RWPE1 (cell line): ENCODE measurements around the gene BCL6B.

Source experiments
- CTCF ChIA-PET: fragments of 350-600 bp; sonication (Branson Sonifier 250); formaldehyde crosslinking; extraction: SDS; loops from one replicate; lab custom pipeline; 2021; lab: Yijun Ruan, JAX
- POLR2A ChIA-PET: fragments of 400-600 bp; formaldehyde crosslinking; extraction: SDS; loops from one replicate; lab custom pipeline; 2020; ENCODE audit warnings: antibody characterized with exemption; ENCODE audit not compliant: low non-redundant PET; lab: Yijun Ruan, JAX
- DNase-seq: peaks from one replicate; pipeline ENCODE4 v3.0.0; 2012; ENCODE audit warnings: low spot score
- H3K27ac ChIP-seq: fragments of 450-650 bp; 2 replicates; pipeline ENCODE4 v1.5.1; 2017
- TF ChIP-seq, protein P1 (sequence below): fragments of 450-650 bp; conservative IDR thresholded peaks from 2 replicates; pipeline ENCODE4 v1.5.1; 2017; ENCODE audit warnings: low read depth, mild to moderate bottlenecking

BCL6B gene

GRCh38 chr17:6994118-6994598 lies 28.7 kb upstream of the BCL6B start:
- TF ChIP-seq, protein P1, sequence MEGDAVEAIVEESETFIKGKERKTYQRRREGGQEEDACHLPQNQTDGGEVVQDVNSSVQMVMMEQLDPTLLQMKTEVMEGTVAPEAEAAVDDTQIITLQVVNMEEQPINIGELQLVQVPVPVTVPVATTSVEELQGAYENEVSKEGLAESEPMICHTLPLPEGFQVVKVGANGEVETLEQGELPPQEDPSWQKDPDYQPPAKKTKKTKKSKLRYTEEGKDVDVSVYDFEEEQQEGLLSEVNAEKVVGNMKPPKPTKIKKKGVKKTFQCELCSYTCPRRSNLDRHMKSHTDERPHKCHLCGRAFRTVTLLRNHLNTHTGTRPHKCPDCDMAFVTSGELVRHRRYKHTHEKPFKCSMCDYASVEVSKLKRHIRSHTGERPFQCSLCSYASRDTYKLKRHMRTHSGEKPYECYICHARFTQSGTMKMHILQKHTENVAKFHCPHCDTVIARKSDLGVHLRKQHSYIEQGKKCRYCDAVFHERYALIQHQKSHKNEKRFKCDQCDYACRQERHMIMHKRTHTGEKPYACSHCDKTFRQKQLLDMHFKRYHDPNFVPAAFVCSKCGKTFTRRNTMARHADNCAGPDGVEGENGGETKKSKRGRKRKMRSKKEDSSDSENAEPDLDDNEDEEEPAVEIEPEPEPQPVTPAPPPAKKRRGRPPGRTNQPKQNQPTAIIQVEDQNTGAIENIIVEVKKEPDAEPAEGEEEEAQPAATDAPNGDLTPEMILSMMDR: no peak
- H3K27ac ChIP-seq: no peak overlapping the region
- DNase-seq: no peak
- ChIA-PET POLR2A (no interaction called here), CTCF (interaction anchor here (0.5 to 1.7 kb wide), 2 partner anchors 10 to 1287 kb away, joined by 3 to 5 read pairs; no protein-coding TSS in a partner anchor)

- no peak overlapping the region for H3K27ac ChIP-seq
- TF ChIP-seq, protein P1: no peak
- DNase-seq: no peak
- ChIA-PET POLR2A (no interaction called here), CTCF (interaction anchor here (1.0 to 2.0 kb wide), 3 partner anchors 10 to 84 kb away, joined by 4 to 8 read pairs (median 5); no protein-coding TSS in a partner anchor)
These were observed 28.1 kb upstream of the BCL6B start for GRCh38 chr17:6994666-6995256.

DNA sequence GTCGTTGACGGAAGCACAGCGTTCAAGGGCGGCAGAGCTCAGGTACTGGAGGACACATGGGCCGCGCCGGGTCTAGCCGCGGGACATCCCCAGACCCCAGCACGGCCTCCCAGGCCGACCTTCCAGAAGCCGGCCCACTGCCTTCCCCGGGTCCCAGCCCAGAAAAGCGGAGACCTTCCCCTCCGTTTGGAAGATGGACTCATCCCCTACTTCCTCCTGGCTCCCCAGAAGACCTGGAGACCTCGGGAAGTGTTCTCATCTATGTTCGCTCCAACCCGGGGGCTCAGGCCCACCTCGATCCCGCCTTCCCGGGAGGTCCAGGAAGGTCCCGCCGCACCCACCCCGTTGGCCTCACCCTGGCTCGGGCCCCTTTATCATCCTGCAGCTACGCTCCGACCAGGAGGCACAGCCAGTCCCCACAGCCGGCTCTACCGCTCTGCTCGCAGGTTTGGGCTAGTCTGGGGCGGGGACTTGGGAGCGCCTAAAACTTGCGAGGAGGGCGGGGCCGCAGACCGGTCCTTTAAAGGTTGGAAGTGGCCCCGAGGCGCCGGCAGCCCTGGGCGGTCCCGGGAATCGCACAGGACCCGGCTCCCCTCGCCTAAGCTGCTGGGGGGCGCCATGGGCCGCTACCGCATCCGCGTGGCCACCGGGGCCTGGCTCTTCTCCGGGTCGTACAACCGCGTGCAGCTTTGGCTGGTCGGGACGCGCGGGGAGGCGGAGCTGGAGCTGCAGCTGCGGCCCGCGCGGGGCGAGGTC lies 27.2 kb upstream of the BCL6B start, which contains the start of gene ALOX12:
Gene ALOX12, plus strand, starts transcription at position 550 of the 756 bp plus-strand sequence. Its CDS starts 69 bp downstream, at position 619.
- DNase-seq: peak; percentile 70
- peak within 1 kb of the TSS; percentile 41 for H3K27ac ChIP-seq
- CTCF ChIA-PET: interaction anchor here (1.0 to 2.0 kb wide), 4 partner anchors 9 to 85 kb away, joined by 3 to 8 read pairs (median 4); no protein-coding TSS in a partner anchor
- POLR2A ChIA-PET: interaction anchor here (0.7 kb wide), 1 partner anchor 21 kb away, joined by 7 read pairs; no protein-coding TSS in a partner anchor
- TF ChIP-seq, protein P1: no peak

DNA sequence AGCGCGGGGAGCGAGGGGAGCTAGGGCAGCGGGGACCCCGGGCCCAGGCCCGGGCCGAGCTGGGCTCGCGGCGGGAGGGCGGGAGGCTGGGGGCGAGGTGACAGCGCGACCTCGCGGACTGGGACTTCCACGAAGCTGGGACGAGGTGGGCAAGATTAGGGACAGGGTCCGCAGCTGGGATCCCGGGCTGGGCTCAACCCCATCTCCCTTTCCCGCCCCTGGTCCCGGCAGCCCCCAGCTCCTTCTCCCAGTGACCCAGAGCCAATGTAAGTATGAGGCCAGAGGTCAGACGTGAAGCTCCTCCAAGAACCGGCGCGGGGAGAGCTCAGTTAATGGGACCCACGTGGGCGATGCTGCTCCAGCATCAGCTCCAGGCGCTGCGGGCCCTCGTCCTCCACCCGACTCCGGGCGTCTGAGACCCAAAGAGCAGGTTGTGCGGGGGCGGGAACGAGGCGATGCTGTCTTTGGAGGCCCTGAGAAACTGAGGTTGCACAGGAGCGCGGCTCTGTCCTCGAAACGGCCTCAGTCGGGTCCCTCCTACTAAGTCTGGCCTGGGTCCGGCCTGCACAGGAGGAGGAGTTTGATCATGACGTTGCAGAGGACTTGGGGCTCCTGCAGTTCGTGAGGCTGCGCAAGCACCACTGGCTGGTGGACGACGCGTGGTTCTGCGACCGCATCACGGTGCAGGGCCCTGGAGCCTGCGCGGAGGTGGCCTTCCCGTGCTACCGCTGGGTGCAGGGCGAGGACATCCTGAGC lies 26.4 kb upstream of the BCL6B start:
- no peak for DNase-seq
- ChIA-PET POLR2A (interaction anchor here (0.7 kb wide), 1 partner anchor 22 kb away, joined by 7 read pairs; no protein-coding TSS in a partner anchor), CTCF (interaction anchor here (0.5 to 2.0 kb wide), 3 partner anchors 8 to 82 kb away, joined by 3 to 8 read pairs (median 6); no protein-coding TSS in a partner anchor)
- H3K27ac ChIP-seq: peak overlapping the region; percentile 41
- TF ChIP-seq, protein P1: no peak

DNA sequence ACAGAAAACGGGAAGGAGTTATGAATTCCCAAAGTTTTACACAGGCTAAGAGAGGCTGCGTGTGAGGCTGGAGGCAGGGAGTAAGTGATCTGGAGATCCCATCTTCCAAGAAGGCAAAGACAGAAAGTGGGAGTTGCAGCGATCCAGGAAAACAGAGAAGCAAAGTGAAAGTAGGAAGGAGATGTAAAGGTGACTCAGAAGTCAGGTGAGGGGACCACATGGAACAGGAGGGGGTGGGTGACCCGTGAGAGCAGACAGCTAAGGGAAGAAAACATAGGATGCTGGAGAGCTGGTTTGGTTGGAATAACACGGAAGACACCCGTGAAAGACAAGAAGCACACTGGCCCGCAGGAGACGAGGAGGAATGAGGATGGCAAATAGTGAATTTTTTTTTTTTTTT lies 25.7 kb upstream of the BCL6B start:
- peak overlapping the region; percentile 41 for H3K27ac ChIP-seq
- DNase-seq: no peak
- ChIA-PET POLR2A (no interaction called here), CTCF (no interaction called here)
- TF ChIP-seq, protein P1: no peak
